GM19372 (cell line): ENCODE data around the gene LMAN2L.
"Not testable (repeated sequence)": the region's sequence is repeated elsewhere in the genome, so short reads cannot be mapped to it uniquely, and the experiment has no call there.

Source experiments
- ATAC-seq: cut with Tn5 transposase; IDR thresholded peaks from one replicate; pipeline ENCODE4 v1.9.1; 2021; ENCODE audit warnings: mild to moderate bottlenecking, low read depth, moderate library complexity; ENCODE audit not compliant: unreplicated experiment

LMAN2L gene

DNA sequence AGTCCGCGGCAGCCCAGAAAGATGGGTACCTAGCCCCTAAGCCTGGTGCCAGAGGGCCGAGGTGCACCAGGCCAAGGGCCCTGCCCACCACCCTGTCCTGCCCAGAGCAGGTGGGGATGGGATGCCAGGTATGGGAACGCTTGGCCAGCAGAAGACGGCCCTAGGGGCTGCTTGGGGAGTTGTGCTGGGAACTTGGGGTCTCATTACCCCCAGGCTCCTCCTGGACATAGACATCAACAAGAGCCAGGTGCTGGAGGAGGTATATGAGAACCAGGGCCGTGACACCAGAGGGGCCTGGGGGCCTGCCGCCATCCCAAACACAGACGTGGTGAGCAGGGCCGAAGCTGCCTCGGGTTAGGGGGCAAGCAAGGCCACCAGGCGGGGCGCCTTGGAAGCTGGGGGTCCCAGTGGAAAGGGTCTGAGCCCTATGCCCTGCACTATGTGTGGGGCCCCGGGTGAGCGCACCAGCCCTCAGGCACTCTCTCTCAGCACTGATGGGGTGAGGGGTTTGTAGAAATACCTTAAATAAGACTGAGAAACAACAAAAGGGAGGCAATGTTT lies 50.4 kb downstream of the LMAN2L start:
- no peak for ATAC-seq

DNA sequence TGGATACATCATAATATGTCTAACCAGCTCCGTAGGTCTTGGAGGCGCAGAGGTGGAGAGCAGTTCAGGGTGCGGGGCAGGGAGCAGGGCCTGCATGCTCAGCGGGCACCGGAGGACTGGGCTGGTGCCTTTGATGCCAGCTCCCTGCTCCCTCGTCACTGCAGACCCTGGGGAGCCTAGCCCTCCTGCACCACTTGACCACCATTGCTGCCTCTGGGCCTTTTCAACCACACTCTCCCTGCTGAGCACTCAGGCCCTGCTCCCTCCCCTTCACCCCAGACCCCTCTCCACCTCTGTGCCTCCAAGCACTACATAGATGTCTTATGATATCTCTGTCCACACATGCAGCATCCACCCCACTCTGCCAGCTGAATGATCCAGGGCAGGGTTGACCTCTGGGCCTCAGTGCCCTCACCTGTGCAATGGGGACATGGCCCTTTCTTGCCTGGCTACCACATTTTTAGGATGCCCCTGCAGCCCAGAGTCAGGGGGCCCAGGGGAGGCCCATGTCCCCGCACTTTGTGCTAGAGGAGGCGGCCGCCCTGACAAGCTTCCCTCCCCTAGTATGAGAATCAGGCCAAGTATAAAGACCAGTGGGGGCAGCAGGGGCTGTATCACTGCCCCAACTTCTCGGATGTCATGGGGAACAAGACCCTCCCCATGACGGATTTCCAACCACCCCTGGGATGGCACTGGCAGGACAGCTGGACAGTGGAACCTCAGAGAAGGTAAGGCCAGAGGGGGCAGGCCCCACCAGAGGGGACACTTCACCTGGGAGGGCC lies 51.0 kb downstream of the LMAN2L start:
- no peak for ATAC-seq

DNA sequence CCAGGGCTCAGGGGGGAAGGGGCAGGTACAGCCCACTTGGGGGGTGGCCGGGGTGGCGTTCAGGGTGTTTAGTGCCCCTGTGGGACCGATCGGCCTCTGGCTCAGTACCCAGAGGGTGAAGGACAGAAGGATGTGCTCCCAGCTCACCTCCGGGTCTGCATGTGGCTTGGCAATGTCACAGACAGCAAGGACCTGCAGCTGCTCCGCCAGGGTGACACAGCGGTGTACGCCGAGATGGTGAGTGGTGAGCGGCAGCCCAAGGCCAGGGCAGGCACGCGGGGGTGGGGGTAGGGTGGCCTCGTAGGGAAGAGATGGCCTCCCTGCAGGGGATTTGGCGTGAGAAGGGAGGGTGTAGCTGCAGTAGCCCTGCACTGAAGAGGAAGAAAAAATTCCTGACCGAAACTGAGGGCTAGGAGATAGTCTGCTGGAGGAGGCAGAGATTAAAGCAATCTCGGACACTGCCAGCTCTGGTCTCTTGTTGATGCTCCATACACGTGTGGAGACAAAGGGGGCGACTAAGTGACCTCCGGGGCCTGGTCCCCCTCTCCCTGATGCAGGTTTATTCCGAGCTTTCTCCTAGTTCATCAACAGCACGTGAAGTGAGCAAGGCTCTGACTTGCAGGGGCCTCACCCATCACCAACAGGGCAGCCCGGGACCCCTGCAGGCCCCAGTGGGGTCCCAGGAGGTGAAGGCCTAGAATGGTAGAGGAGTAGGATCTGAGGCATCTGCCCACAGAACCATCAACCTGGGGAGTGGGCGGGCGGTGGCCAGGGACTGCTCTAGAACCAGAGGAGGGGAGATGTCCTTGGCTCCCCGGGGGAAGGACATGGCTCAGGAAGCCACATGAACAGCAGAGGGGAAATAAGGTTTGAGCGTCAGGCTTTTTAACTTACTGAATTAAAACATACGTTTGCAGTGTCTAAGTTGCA lies 51.9 kb downstream of the LMAN2L start:
- no peak for ATAC-seq

DNA sequence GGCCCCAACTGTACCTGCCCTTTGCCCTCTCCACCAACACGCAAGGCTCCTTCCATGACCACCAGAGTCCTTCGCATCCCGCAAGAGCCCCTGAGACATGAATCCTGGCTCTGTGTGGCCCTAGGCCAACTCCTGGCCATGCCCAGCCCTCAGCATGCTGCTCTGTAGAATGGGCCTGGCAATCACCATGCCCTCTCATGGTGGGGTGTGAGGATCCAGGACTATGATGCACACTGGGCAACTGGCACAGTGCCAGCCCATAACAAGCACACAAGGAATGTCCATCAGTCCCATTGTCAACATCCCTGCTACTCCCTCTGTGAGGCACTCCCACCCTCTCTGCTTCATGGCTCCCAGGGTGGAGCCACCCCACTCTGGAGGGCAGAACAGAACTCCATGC lies 52.6 kb downstream of the LMAN2L start:
- ATAC-seq = no peak

DNA sequence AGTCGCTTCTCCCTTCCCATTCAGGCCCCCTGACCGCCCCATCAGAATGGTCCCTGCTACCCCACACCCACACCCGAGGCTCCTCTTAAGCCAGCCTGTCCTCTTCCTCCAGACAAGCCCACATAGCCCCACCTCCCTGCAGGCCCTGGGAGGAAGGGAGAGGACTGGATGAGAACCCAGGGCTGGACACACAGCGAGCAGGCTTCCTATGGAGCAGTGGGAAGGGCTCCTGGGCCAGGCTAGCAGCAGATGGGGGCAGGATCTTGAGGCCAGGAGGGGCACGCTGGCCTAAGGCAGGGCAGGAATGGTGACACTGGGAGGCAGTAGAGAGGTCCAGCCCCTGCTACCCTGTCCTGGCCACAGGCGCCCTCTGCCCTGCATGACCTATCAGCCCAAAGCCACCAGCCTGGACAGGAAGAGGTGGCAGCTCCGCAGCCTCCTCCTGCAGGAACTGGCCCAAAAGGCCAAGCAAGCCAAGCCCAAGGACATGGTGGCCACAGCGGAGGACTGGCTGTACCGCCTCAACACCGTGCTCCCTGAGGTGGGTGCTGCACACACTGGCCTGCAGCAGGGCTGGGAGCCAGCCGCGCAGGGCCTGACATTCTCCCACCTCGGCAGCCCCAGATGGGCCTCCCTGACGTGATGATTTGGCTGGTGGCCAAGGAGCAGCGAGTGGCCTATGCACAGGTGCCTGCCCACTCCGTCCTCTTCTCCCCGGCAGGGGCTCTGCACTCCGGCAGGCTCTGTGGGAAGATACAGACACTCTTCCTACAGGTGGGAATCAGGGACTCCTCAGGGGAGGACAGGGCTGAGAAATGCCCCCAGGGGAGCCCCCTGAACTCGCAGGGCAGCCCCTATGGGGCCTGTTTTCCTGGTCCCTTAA lies 54.0 kb downstream of the LMAN2L start:
- ATAC-seq = no peak

DNA sequence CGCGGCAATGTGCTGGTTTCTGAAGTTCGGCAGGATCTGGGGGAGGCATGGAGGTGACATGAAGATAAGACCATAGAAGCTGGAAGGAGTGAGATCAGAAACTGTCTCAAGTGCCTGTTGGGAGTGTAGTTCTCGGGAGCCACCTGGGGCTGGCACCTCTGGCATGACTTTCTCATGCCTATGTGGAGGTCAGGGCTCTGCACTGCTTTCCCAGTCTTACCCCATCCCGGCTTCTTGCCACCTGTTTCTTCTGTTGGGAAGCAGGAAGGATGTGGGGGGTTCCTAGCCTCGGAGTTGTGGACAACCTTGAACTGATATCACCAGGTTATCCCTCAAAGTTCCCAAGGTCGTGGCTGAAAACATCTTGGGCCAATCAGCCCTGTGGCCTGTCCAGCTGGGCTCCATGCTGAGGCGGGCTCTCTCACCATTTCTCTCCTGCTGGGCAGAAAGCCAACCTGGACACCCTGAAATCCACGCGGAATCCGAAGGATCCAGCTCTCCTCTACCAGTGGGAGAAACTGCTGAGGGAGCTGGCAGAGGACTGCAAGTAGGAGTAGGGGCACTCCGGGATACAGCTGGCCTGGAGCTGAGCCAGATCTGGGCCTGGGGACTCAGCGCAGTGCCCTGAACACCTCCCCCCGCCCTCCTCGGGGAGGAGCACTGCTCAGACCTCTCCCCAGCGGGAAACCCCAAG lies 54.8 kb downstream of the LMAN2L start:
- no peak for ATAC-seq

DNA sequence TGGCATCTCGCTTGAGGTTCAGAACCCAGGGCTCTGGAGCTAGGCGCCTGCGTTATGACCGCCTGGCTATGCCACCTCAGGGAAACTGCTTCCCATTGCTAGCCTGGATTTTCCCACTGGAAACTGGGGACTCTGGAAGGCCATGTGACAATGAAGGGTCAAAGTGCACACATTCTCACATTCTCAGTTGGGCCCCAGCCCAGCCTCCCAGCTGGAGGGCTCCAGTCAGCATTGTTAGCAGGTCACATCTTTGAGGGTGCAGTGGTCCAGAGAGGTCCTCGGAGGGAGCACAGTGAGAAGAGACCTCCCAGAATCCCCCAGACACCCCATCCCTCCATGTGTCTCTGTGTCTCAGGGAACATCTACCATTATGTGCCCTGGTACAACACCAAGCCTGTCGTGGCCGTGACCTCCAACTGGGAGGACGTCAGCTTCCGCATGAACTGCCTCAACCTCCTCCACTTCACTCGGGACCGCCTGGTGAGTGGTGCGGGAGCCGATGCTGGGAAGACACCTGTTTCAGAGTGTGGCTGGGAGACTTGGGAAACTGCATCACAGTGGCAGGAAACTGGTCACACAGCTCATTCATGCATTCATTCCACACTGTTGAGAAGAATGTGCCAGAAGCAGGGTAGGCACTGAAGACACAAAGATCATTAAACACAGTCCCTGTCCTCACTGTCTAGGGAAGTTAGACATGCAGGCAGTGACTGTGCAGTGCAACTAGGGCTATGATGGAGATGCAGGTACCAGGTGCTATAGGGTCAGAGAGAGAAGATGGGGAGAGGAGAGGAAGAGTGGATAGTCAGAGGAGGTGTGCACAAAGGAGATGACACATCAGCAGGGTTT lies 55.7 kb downstream of the LMAN2L start:
- no peak for ATAC-seq

DNA sequence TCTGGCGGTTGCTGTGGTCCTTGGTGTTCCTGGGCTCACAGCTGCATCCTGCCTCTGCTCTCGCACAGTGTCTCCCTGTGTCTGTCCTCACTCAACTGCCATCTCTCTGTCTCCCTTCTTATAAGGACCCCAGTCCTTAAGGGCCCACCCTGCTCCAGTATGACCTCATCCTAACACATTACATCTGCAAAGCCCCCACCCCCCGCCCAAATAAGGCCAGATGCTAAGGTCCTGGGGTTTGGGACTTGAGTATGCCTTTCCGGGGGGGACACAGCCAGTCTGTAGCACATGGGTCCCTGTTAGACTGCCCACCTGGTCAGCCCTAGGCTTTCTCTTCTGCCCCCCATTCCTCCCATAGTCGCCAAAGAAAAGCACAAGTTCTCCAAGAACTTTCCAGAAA lies 56.6 kb downstream of the LMAN2L start:
- ATAC-seq = no peak

DNA sequence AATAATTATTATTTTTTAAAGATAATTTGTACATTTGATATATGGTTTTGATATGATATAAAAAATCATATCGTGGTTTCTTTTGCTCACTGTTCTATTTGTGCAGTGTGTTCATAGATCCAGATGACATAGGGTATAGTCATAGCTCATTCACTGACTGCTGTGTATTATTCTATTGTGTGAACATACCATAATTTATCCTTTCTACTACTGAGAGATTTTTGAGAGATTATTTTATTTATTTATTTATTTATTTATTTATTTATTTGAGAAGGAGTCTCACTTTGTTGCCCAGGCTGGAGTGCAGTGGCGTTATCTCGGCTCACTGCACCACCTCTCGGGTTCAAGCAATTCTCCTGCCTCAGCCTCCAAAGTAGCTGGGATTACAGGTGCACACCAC lies 58.3 kb downstream of the LMAN2L start:
- ATAC-seq = no peak

DNA sequence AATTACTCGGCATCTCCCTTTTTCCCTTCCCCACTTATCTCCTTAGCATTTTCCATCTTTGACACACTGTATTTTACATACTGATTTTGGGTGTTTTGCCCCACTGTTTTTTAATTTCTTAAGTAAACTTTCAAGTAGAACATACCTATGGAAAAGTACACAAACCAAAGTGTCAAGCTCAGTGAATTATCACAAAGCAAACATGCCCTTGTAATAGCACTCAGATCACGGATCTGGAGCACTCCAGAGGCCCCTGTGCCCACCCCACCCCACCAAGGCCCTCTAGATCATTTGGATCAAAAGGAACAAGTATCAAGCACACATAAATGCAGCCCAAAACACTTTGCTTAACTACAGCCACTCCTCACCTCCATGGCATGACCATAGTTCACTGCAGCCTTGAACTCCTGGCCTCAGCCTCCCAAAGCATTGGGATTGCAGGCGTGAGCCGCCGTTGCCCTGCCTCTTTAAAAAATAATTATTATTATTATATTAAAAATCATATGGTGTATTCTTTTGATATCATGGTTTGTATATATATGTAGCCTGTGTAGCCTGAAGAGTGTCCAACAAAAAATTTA lies 59.2 kb downstream of the LMAN2L start:
- no peak for ATAC-seq

DNA sequence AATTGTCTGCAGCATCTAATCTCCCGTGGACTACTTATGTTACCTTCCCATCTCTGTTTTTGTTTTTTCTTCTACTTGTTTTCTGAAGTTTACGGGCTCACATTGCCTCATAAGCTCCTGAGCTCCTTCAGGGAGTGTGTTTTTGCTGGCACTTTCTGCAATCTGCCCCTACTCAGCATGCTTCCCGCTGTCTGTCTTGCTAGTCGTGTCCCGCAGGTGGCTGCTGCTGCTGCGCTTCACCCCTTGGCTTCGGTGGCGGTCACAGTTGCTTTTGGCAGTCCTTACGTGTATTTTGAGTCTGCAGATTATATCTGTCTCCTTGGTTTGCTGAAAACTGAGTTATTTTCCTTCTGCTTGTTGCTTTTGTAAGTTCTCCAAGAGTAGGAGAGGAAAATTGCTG lies 60.0 kb downstream of the LMAN2L start:
- no peak for ATAC-seq

DNA sequence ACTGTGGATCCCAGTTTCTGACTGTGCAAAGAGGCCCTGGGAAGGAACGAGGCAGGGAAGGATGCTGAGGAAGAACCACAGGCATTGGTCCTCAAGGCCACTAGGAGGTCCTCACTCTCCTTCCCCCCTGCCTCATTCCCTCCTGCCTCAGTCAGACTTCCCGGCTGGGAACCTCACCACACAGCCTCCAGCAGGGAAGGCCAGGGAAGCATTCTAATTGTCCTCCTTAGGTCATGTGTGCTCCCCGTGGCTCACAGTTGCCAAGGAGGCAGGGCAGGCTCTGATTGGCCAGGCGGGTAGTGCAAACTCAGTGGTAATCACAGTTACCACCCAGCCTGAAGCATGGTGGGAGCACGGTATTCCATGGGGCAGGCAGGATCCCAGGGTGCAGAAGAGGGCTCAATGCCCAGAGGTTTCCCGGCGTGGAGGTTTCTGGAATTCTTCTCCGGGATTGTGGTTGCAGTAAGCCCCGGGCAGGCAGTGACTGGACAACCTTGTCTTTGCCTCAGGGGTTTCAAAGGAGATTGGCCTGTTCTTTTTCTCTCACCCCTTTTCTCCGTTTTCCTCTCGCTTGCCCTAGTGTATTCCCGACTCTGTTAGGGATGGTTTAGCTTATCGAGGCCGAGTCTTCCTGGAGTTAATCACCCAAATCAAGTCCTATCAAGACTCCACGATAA lies 70.2 kb downstream of the LMAN2L start:
- no peak for ATAC-seq

DNA sequence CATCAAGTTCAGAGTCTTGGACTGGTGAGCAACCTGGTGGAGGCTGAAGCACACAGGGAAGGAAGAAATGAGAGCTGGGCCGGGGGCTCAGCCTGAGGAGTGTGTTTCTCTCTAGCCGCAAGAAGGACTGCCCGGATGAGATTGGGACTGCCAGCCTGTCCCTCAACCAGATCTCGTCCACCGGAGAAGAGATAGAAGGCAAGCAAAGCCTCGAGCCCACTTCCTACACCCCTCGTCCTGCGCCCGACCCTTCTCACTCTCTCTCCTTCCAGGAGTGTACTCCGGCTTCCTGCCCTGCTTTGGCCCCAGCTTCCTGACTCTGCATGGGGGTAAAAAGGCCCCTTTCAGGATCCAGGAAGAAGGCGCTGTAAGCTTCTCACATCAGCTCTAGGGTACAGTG lies 71.1 kb downstream of the LMAN2L start:
- no peak for ATAC-seq

DNA sequence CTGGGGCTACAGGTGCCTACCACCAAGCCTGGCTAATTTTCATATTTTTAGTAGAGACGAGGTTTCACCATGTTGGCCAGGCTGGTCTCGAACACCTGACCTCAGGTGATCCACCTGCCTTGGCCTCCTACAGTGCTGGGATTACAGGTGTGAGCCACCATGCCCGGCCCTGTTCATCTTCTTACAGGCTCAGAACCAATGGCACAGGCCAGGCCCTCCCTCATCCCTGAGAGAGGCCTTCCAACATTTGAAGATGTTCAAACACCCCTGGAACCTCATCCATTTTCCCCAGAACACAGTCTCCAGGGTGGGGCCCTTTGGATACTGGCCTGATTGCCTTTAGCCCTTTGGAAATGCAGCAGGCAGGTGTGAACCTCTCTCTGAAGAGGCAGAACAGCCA lies 74.1 kb downstream of the LMAN2L start:
- ATAC-seq = not testable (repeated sequence)

DNA sequence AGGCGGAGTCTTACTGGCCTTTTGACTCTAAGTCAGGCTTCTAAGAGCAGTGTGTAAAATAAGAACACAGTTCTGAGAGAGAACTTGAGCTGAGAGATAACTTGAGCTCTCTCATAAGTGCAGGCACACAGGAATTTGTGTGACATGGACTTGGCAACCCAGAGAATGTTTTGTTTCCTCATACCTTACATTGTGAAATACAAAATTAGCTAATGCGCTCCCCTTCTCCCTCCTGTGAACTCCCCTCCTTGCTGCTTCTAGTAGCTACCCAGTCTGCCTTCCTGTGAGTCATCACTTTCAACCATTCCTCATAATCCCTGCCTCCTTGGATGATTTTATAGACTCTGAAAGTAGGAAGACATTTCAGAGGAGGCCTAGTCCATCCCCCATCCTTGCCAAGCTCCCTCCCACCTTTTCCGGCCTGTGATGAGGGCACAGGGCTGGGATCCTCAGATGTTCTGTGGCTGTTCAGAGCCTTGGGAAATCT lies 74.7 kb downstream of the LMAN2L start:
- no peak for ATAC-seq

DNA sequence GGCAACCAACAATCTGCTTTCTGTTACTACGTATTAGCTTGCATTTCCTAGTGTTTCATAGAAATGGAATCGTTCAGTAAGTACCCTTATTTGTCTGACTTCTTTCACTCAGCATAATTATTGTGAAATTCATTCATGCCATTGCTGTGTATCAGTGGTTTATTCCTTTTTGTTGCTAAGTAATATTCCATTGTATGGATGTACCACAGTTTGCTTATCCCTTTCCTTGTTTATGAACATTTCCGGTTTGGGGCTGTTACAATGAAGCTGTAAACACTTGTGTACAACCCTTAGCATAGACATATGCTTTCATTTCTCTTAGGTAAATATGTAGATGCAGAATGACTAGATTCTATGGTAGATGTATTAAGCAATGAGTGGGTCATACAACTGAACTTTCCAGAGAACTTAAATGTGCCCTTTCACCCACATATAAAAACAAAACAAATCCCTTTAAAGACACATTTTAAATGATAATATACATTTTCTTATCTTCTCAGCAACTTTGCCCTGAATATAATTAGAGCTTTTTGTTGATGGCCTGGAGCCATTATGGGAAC lies 75.4 kb downstream of the LMAN2L start:
- no peak for ATAC-seq

DNA sequence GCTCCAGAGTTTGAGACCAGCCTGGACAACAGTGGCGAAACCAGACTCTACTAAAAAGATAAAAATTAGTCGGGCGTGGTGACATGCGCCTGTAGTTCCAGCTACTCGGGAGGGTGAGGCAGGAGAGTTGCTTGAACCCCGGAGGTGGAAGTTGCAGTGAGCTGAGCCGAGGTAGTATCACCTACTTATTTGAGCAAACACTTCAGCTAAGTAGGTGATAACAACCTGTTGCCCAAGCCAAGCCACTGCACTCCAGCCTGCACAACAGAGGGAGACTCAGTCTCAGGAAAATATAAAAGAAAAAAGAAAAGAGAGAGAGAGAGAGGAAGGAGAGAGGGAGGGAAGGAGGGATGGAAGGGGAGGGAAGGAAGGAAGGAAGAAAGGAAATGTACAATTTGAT lies 76.0 kb downstream of the LMAN2L start:
- no peak for ATAC-seq

DNA sequence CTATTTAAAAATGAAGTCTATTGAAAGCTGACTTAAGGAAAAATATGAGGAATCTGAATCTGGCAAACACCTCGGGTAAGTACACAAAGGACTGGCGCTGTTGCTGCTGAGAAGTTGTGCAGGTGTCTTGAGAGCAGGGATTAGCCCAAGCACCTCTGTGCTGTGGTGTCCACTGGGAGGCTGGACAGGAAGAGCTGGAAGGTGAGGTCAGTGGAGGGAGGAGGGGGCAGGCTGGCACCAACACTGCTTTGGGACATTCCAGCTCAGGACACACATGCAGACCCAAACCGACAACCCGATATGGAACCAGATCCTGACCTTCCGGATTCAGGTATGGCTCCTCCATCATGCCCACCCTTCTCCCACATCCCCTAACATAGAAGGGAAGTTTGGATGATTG lies 76.7 kb downstream of the LMAN2L start:
- no peak for ATAC-seq
